HepG2 (cell line): Measurements from ENCODE around the gene ARHGAP29. TPM values are rescaled to one million over a fixed set of nuclear protein-coding genes. Genes with fewer than 3 reads are reported as not detected.

Experiments
- ATAC-seq: fragments of 200-7000 bp; cut with Tn5 transposase; 3 replicates; pipeline ENCODE4 v1.9.1; 2020; ENCODE audit warnings: mild to moderate bottlenecking, moderate library complexity
- BruUV-seq: library from RNA; stranded (reverse); fragments of 400-500 nt; replicated peaks from 2 replicates; lab custom pipeline; 2021; lab: Mats Ljungman, UMichigan
- CTCF ChIA-PET: fragments of 300-600 bp; formaldehyde crosslinking; extraction: SDS; loops from one replicate; lab custom pipeline; 2021; ENCODE audit warnings: low total read pairs, inconsistent platforms, low intra/inter-chr PET ratio; lab: Yijun Ruan, JAX
- POLR2A ChIA-PET: fragments of 350-600 bp; sonication (Branson Sonifier 250); formaldehyde crosslinking; loops from one replicate; lab custom pipeline; 2020; ENCODE audit warnings: antibody characterized with exemption, inconsistent platforms; lab: Yijun Ruan, JAX
- DNase-seq: peaks from one replicate; pipeline ENCODE4 v3.0.0-alpha.2; 2015; ENCODE audit warnings: low spot score
- FAIRE-seq: peaks from 3 replicates; lab custom pipeline; 2011; peaks lifted over from hg19 to GRCh38; lab: Jason Lieb, UNC
- H2AFZ ChIP-seq: one replicate; pipeline ENCODE4 v1.6.1; 2011; ENCODE audit warnings: low read length, inconsistent platforms
- H3K27ac ChIP-seq: fragments of 300-600 bp; 3 replicates; pipeline ENCODE4 v1.8.0; 2011; ENCODE audit warnings: mixed run types, mild to moderate bottlenecking, mixed read lengths, low read length, inconsistent platforms; ENCODE audit not compliant: insufficient read depth; ENCODE audit errors: extremely low read length
- H3K27me3 ChIP-seq, 2 experiments: fragments of 200-600 bp in 1 of 2; 2 replicates in 1 of 2; 3 replicates in 1 of 2; pipeline versions ENCODE4 v1.6.0 to v1.8.0; 2011; ENCODE audit warnings: low read length in 2 of 2, mild to moderate bottlenecking in 2 of 2, moderate library complexity in 2 of 2, inconsistent platforms in 1 of 2; ENCODE audit not compliant: insufficient read depth in 2 of 2, control insufficient read depth in 1 of 2
- H3K36me3 ChIP-seq, 2 experiments: fragments of 200-600 bp in 1 of 2; replicated peaks in 1 of 2; 2 replicates in 1 of 2; 3 replicates in 1 of 2; pipeline versions ENCODE4 v1.5.1 to v1.8.0; 2011; ENCODE audit warnings: low read length in 2 of 2, inconsistent platforms in 1 of 2; ENCODE audit not compliant: insufficient read depth in 2 of 2, control insufficient read depth in 1 of 2
- H3K4me1 ChIP-seq: 2 replicates; pipeline ENCODE4 v1.5.1; 2012; ENCODE audit warnings: low read length, inconsistent platforms; ENCODE audit not compliant: insufficient read depth
- H3K4me2 ChIP-seq: 2 replicates; pipeline ENCODE4 v1.6.0; 2011; ENCODE audit warnings: low read depth, low read length, inconsistent platforms
- H3K4me3 ChIP-seq, 3 experiments: fragments of 200-600 bp in 1 of 3; sonication (generic), shearing (Covaris generic) in 1 of 3; replicated peaks in 1 of 3; 2 replicates each; pipeline ENCODE4 v1.5.1; 2011 to 2016; ENCODE audit warnings: low read length in 3 of 3, inconsistent platforms in 2 of 3, low read depth in 2 of 3, mild to moderate bottlenecking in 2 of 3, control low read depth in 1 of 3, mixed read lengths in 1 of 3; ENCODE audit not compliant: insufficient read depth in 1 of 3
- H3K79me2 ChIP-seq: one replicate; pipeline ENCODE4 v1.6.1; 2011; ENCODE audit warnings: low read length, inconsistent platforms; ENCODE audit not compliant: insufficient read depth
- H3K9ac ChIP-seq: 2 replicates; pipeline ENCODE4 v1.6.0; 2011; ENCODE audit warnings: mild to moderate bottlenecking, low read depth, low read length, inconsistent platforms; ENCODE audit not compliant: insufficient read depth
- H3K9me3 ChIP-seq: 2 replicates; pipeline ENCODE4 v1.5.1; 2012; ENCODE audit warnings: mild to moderate bottlenecking, low read length
- H4K20me1 ChIP-seq: 2 replicates; pipeline ENCODE4 v1.6.0; 2011; ENCODE audit warnings: inconsistent platforms, mild to moderate bottlenecking, low read length, moderate library complexity; ENCODE audit not compliant: insufficient read depth
- ARID2 ChIP-seq: sonication (generic); formaldehyde crosslinking; IDR thresholded peaks from 2 replicates; pipeline ENCODE4 v1.8.1; 2022; ENCODE audit warnings: mild to moderate bottlenecking, missing genetic modification reagents, borderline replicate concordance
- HNF4A ChIP-seq: sonication (generic); formaldehyde crosslinking; IDR thresholded peaks from 2 replicates; pipeline ENCODE4 v1.4.0; 2020; ENCODE audit warnings: missing genetic modification reagents
- RBAK ChIP-seq: sonication (generic); formaldehyde crosslinking; IDR thresholded peaks from 2 replicates; pipeline ENCODE4 v1.5.1; 2020; ENCODE audit warnings: mild to moderate bottlenecking, missing genetic modification reagents
- ZNF20 ChIP-seq: sonication (generic); formaldehyde crosslinking; IDR thresholded peaks from 2 replicates; pipeline ENCODE4 v1.4.0; 2020; ENCODE audit warnings: mild to moderate bottlenecking, moderate library complexity, missing genetic modification reagents
- ZNF367 ChIP-seq: sonication (generic); formaldehyde crosslinking; IDR thresholded peaks from 2 replicates; pipeline ENCODE4 v1.4.0; 2020; ENCODE audit warnings: missing genetic modification reagents, borderline replicate concordance
- WGBS: methylation state at CpG from one replicate; pipeline ENCODE4 v1.1.6; 2017; ENCODE audit warnings: low lambda C conversion rate; 5-methylcytosine and 5-hydroxymethylcytosine counted together
- in situ Hi-C: cut with HindIII; loops from 2 replicates; pipeline ENCODE4 v1.10.0; 2017; ENCODE audit warnings: low pct_unique_long_range_greater_than_20kb; ENCODE audit not compliant: extremely low pct_ligation_motif_present
- intact Hi-C: fragments of 100-400 bp; cut with micrococcal nuclease; formaldehyde crosslinking; loops from one replicate; pipeline ENCODE4 v1.10.0; 2022; ENCODE audit not compliant: unreplicated experiment
- polyA plus RNA-seq, 8 experiments: library from polyadenylated mRNA; depleted of rRNA in 3 of 8; stranded (reverse) in 7 of 8; unstranded in 1 of 8; fragments of >200 nt; fragmentation: Illumina TruSeq in 4 of 8; extraction: Trizol in 4 of 8; gene quantifications; 2 replicates each; pipeline versions ENCODE4 v1.2.1 to v1.2.3, GENCODE V29; 2011 to 2016; ENCODE audit warnings: low read depth in 4 of 8, missing spikeins in 1 of 8, mixed read lengths in 1 of 8; ENCODE audit not compliant: insufficient read depth in 1 of 8
- total RNA-seq, 5 experiments: library from RNA; depleted of rRNA; stranded (reverse); fragments of >200 nt; fragmentation: Illumina TruSeq; extraction: Trizol; gene quantifications; 2 replicates each; pipeline ENCODE4 v1.2.3, GENCODE V29; 2016; ENCODE audit warnings: low read depth in 1 of 5
- TF ChIP-seq, protein P1 (sequence below): sonication (generic); formaldehyde crosslinking; IDR thresholded peaks from 2 replicates; pipeline ENCODE4 v1.4.0; 2020; ENCODE audit warnings: mild to moderate bottlenecking, missing genetic modification reagents, borderline replicate concordance
- TF ChIP-seq, protein P2 (sequence below): sonication (generic); formaldehyde crosslinking; IDR thresholded peaks from 2 replicates; pipeline ENCODE4 v1.4.0; 2020; ENCODE audit warnings: missing genetic modification reagents
- TF ChIP-seq, protein P3 (sequence below): sonication (generic); formaldehyde crosslinking; conservative IDR thresholded peaks from 2 replicates; pipeline ENCODE4 v1.4.0; 2020; ENCODE audit warnings: missing genetic modification reagents

ARHGAP29 gene
- total and polyA plus RNA-seq, 2 of the 13 experiments (the other 11 are each of a cell fraction or from before 2014, with no cell fraction given) = 12.8 to 18.3 TPM

DNA sequence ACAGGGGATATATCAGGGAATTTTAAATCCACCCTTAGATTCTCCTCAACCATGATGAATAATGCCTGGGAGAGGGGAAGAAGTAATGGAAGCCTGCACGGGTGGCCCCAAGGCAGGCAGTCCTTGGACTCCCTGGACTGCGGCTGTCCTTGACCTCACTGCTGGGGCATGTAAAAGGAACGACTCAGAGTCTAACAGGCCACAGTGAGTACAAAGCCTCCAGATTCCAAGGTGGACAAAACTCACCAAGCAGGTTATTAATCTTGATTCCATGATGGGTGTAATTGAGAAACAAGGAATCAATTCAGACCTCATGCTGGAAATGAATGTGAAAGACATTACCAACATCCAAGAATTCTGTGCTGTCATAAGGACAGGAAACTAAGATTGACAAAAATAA, 13.0 kb upstream of the ARHGAP29 start:
- Histone ChIP-seq H3K27ac (no peak overlapping the region), H3K27me3 (peaks cover 0 to 1% of the 10 kb centered on the region in 2 experiments; a peak in 3 of 5 replicates), H4K20me1 (no peaks in the 10 kb centered on the region), H3K36me3 (no peaks in the 10 kb centered on the region), H3K4me3 (no peak overlapping the region), H3K4me2 (no peak overlapping the region), H3K9ac (no peak overlapping the region), H2AFZ (no peak overlapping the region), H3K9me3 (no peaks in the 10 kb centered on the region), H3K79me2 (no peaks in the 10 kb centered on the region), H3K4me1 (peaks cover 40% of the 10 kb centered on the region)
- BruUV-seq = no TSS peak
- in situ Hi-C loops = no loop called here
- ChIA-PET POLR2A (no interaction called here), CTCF (no interaction called here)
- WGBS = 13% methylated on average over 2 of the region's 3 CpGs
- intact Hi-C loops = no loop called here
- DNase-seq (no peak), ATAC-seq (no peak), FAIRE-seq (no peak)
- TF ChIP-seq ZNF20 (CRISPR knock-in tag) = no peak
- peak; percentile 16; the same call in 1 of the 2 replicates for TF ChIP-seq HNF4A
- TF ChIP-seq, protein P1, sequence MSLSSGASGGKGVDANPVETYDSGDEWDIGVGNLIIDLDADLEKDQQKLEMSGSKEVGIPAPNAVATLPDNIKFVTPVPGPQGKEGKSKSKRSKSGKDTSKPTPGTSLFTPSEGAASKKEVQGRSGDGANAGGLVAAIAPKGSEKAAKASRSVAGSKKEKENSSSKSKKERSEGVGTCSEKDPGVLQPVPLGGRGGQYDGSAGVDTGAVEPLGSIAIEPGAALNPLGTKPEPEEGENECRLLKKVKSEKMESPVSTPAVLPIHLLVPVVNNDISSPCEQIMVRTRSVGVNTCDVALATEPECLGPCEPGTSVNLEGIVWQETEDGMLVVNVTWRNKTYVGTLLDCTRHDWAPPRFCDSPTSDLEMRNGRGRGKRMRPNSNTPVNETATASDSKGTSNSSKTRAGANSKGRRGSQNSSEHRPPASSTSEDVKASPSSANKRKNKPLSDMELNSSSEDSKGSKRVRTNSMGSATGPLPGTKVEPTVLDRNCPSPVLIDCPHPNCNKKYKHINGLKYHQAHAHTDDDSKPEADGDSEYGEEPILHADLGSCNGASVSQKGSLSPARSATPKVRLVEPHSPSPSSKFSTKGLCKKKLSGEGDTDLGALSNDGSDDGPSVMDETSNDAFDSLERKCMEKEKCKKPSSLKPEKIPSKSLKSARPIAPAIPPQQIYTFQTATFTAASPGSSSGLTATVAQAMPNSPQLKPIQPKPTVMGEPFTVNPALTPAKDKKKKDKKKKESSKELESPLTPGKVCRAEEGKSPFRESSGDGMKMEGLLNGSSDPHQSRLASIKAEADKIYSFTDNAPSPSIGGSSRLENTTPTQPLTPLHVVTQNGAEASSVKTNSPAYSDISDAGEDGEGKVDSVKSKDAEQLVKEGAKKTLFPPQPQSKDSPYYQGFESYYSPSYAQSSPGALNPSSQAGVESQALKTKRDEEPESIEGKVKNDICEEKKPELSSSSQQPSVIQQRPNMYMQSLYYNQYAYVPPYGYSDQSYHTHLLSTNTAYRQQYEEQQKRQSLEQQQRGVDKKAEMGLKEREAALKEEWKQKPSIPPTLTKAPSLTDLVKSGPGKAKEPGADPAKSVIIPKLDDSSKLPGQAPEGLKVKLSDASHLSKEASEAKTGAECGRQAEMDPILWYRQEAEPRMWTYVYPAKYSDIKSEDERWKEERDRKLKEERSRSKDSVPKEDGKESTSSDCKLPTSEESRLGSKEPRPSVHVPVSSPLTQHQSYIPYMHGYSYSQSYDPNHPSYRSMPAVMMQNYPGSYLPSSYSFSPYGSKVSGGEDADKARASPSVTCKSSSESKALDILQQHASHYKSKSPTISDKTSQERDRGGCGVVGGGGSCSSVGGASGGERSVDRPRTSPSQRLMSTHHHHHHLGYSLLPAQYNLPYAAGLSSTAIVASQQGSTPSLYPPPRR (CRISPR knock-in tag) = no peak
- no peak for TF ChIP-seq ARID2 (CRISPR knock-in tag)
- no peak for TF ChIP-seq RBAK (CRISPR knock-in tag)
- TF ChIP-seq, protein P2, sequence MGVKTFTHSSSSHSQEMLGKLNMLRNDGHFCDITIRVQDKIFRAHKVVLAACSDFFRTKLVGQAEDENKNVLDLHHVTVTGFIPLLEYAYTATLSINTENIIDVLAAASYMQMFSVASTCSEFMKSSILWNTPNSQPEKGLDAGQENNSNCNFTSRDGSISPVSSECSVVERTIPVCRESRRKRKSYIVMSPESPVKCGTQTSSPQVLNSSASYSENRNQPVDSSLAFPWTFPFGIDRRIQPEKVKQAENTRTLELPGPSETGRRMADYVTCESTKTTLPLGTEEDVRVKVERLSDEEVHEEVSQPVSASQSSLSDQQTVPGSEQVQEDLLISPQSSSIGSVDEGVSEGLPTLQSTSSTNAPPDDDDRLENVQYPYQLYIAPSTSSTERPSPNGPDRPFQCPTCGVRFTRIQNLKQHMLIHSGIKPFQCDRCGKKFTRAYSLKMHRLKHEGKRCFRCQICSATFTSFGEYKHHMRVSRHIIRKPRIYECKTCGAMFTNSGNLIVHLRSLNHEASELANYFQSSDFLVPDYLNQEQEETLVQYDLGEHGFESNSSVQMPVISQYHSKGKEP (CRISPR knock-in tag) = no peak
- TF ChIP-seq, protein P3, sequence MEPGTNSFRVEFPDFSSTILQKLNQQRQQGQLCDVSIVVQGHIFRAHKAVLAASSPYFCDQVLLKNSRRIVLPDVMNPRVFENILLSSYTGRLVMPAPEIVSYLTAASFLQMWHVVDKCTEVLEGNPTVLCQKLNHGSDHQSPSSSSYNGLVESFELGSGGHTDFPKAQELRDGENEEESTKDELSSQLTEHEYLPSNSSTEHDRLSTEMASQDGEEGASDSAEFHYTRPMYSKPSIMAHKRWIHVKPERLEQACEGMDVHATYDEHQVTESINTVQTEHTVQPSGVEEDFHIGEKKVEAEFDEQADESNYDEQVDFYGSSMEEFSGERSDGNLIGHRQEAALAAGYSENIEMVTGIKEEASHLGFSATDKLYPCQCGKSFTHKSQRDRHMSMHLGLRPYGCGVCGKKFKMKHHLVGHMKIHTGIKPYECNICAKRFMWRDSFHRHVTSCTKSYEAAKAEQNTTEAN = no peak
- TF ChIP-seq ZNF367 (CRISPR knock-in tag) = no peak
